Endothelial cell of umbilical vein (primary cell): ENCODE results near the gene RIMS4. TPM values are rescaled to one million over a fixed set of nuclear protein-coding genes. Genes with fewer than 3 reads are reported as not detected.
A peak's percentile ranks its signal among the peaks of the same experiment; 100 is the strongest.

Source experiments
- BruUV-seq: library from RNA; stranded (reverse); fragments of 400-500 nt; replicated peaks from 2 replicates; lab custom pipeline; 2021; lab: Mats Ljungman, UMichigan
- CTCF ChIA-PET: fragments of 300-600, 350-600 bp; sonication (Branson Sonifier 250); formaldehyde crosslinking; loops from one replicate; lab custom pipeline; 2021; ENCODE audit warnings: antibody characterized with exemption, inconsistent platforms; lab: Charles Lee
- POLR2A ChIA-PET: fragments of 300-600, 350-600 bp; sonication (Branson Sonifier 250); formaldehyde crosslinking; loops from one replicate; lab custom pipeline; 2021; ENCODE audit warnings: antibody characterized with exemption, inconsistent platforms; lab: Charles Lee
- DNase-seq: peaks from one replicate; pipeline ENCODE4 v3.0.0-alpha.2; 2011; ENCODE audit warnings: low read depth, low spot score
- FAIRE-seq: peaks from 2 replicates; lab custom pipeline; 2011; peaks lifted over from hg19 to GRCh38; lab: Jason Lieb, UNC
- H2AFZ ChIP-seq: 2 replicates; pipeline ENCODE4 v1.6.0; 2012; ENCODE audit warnings: low read depth, low read length, control low read depth, inconsistent platforms
- H3K27ac ChIP-seq: 2 replicates; pipeline ENCODE4 v1.5.1; 2011; ENCODE audit warnings: low read depth, mild to moderate bottlenecking, control low read depth, low read length, moderate library complexity; ENCODE audit not compliant: insufficient read depth
- H3K27me3 ChIP-seq, 2 experiments: 2 replicates each; pipeline versions ENCODE4 v1.6.0 to v1.6.1; 2011; ENCODE audit warnings: low read length in 2 of 2, mixed read lengths in 1 of 2; ENCODE audit not compliant: control insufficient read depth in 2 of 2, insufficient read depth in 2 of 2
- H3K36me3 ChIP-seq, 2 experiments: 2 replicates in 1 of 2; 3 replicates in 1 of 2; pipeline ENCODE4 v1.5.1; 2011; ENCODE audit warnings: low read length in 2 of 2, mild to moderate bottlenecking in 1 of 2, moderate library complexity in 1 of 2; ENCODE audit not compliant: control insufficient read depth in 2 of 2, insufficient read depth in 2 of 2; ENCODE audit errors: extremely low read depth in 1 of 2
- H3K4me1 ChIP-seq: 3 replicates; pipeline ENCODE4 v1.5.1; 2011; ENCODE audit warnings: mild to moderate bottlenecking, low read length; ENCODE audit not compliant: control insufficient read depth, insufficient read depth; ENCODE audit errors: extremely low read depth
- H3K4me2 ChIP-seq: 2 replicates; pipeline ENCODE4 v1.6.1; 2011; ENCODE audit warnings: low read length, control low read depth, mixed read lengths; ENCODE audit not compliant: insufficient read depth
- H3K4me3 ChIP-seq, 3 experiments: fragments of 200-600 bp in 1 of 3; sonication (generic), shearing (Covaris generic) in 1 of 3; replicated peaks in 1 of 3; 2 replicates each; pipeline ENCODE4 v1.5.1; 2011 to 2016; ENCODE audit warnings: control low read depth in 3 of 3, low read length in 3 of 3, mild to moderate bottlenecking in 2 of 3, inconsistent platforms in 1 of 3, low read depth in 1 of 3, moderate library complexity in 1 of 3; ENCODE audit not compliant: insufficient read depth in 1 of 3
- H3K79me2 ChIP-seq: 2 replicates; pipeline ENCODE4 v1.6.0; 2012; ENCODE audit warnings: low read length, inconsistent platforms; ENCODE audit not compliant: control insufficient read depth, insufficient read depth
- H3K9ac ChIP-seq: replicated peaks from 2 replicates; pipeline ENCODE3; 2011; ENCODE audit warnings: low read length, control low read depth; ENCODE audit not compliant: insufficient read depth; ENCODE audit errors: extremely low read depth
- H3K9me1 ChIP-seq: replicated peaks from 3 replicates; pipeline ENCODE4 v1.6.0; 2011; ENCODE audit warnings: mild to moderate bottlenecking, low read length; ENCODE audit not compliant: control insufficient read depth, insufficient read depth; ENCODE audit errors: extremely low read depth
- H3K9me3 ChIP-seq: replicated peaks from 2 replicates; pipeline ENCODE4 v1.5.1; 2012; ENCODE audit warnings: low read length, inconsistent platforms; ENCODE audit not compliant: control insufficient read depth, insufficient read depth
- H4K20me1 ChIP-seq: replicated peaks from 2 replicates; pipeline ENCODE3; 2011; ENCODE audit warnings: mild to moderate bottlenecking, low read length; ENCODE audit not compliant: control insufficient read depth, insufficient read depth; ENCODE audit errors: extremely low read depth
- CTCF ChIP-seq, 2 donors: IDR thresholded peaks; 1 replicate in 1 of 2; 2 replicates in 1 of 2; pipeline ENCODE4 v1.5.1; 2011; ENCODE audit warnings: low read length in 2 of 2, mild to moderate bottlenecking in 2 of 2, moderate library complexity in 2 of 2, control low read depth in 1 of 2, inconsistent platforms in 1 of 2, low read depth in 1 of 2; ENCODE audit not compliant: insufficient read depth in 1 of 2; ENCODE audit errors: extremely low read depth in 1 of 2
- EZH2 ChIP-seq: IDR thresholded peaks from 2 replicates; pipeline ENCODE4 v1.6.1; 2012; ENCODE audit warnings: borderline replicate concordance, low read depth, mild to moderate bottlenecking, moderate library complexity, low read length, inconsistent platforms; ENCODE audit not compliant: severe bottlenecking
- GATA2 ChIP-seq: IDR thresholded peaks from 2 replicates; pipeline ENCODE4 v1.7.0; 2011; ENCODE audit warnings: low read depth, mild to moderate bottlenecking, moderate library complexity, mixed read lengths, low read length; ENCODE audit not compliant: insufficient read length, insufficient read depth
- JUN ChIP-seq: IDR thresholded peaks from 2 replicates; pipeline ENCODE4 v1.6.1; 2011; ENCODE audit warnings: borderline replicate concordance, low read depth; ENCODE audit not compliant: insufficient read length, insufficient read depth
- MAX ChIP-seq: IDR thresholded peaks from 2 replicates; pipeline ENCODE4 v1.6.1; 2011; ENCODE audit not compliant: insufficient read depth, insufficient read length
- MYC ChIP-seq: IDR thresholded peaks from one replicate; pipeline ENCODE4 v1.6.1; 2011; ENCODE audit warnings: mild to moderate bottlenecking, low read depth, low read length
- POLR2A ChIP-seq: IDR thresholded peaks from 2 replicates; pipeline ENCODE4 v1.6.1; 2012; ENCODE audit warnings: low read depth, mild to moderate bottlenecking, control low read depth, low read length
- POLR2AphosphoS5 ChIP-seq: IDR thresholded peaks from 2 replicates; pipeline ENCODE4 v1.6.1; 2012; ENCODE audit warnings: low read depth, mild to moderate bottlenecking, control low read depth, low read length, moderate library complexity; ENCODE audit not compliant: insufficient read depth
- dilution Hi-C: fragments of 300-500 bp; cut with MboI; formaldehyde crosslinking; loops from one replicate; pipeline ENCODE4 v1.15.0; 2019; ENCODE audit warnings: low sequenced_read_pairs; ENCODE audit not compliant: extremely low pct_ligation_motif_present
- intact Hi-C: fragments of 100-400 bp; cut with micrococcal nuclease; formaldehyde crosslinking; loops from one replicate; pipeline ENCODE4 v1.10.0; 2022
- polyA plus RNA-seq, 4 experiments: library from polyadenylated mRNA; depleted of rRNA in 3 of 4; stranded (reverse) in 3 of 4; unstranded in 1 of 4; fragments of >200 nt; gene quantifications; 2 replicates each; pipeline versions ENCODE4 v1.2.1 to v1.2.3, GENCODE V29; 2011 to 2012; ENCODE audit warnings: missing spikeins in 1 of 4
- total RNA-seq: library from RNA; stranded (reverse); gene quantifications from 2 replicates; pipeline ENCODE4 v1.2.3, GENCODE V29; 2021

Gene RIMS4
- total and polyA plus RNA-seq, 2 donors (not counting 3 experiments of a cell fraction or from before 2014, with no cell fraction given): not detected

GRCh38 chr20:44702776-44703175 is 107.6 kb downstream of the RIMS4 start:
- peak; percentile 94 for DNase-seq
- Histone ChIP-seq H2AFZ (peak overlapping the region; percentile 9), H3K36me3 (no peaks in the 10 kb centered on the region), H3K9me3 (no peaks in the 10 kb centered on the region), H3K9ac (no peak overlapping the region), H4K20me1 (no peaks in the 10 kb centered on the region), H3K4me3 (no peak overlapping the region), H3K9me1 (no peaks in the 10 kb centered on the region), H3K27ac (no peak overlapping the region), H3K4me2 (no peak overlapping the region), H3K79me2 (no peaks in the 10 kb centered on the region), H3K27me3 (no peaks in the 10 kb centered on the region), H3K4me1 (peaks cover 13% of the 10 kb centered on the region)
- intact Hi-C loops (loop anchor here (1.0 kb wide), 1 partner anchor 7 kb away; no protein-coding TSS in a partner anchor), dilution Hi-C loops (no loop called here)
- FAIRE-seq: peak; percentile 33
- ChIA-PET POLR2A (interaction anchor here (1.0 kb wide), 1 partner anchor 11 kb away, joined by 3 read pairs; no protein-coding TSS in a partner anchor), CTCF (interaction anchor here (1.0 to 2.5 kb wide), 9 partner anchors 9 to 41 kb away, joined by 3 to 11 read pairs (median 5); partner anchors contain the start of gene CCN5)
- TF ChIP-seq EZH2: no peak
- TF ChIP-seq POLR2AphosphoS5: peak; percentile 52
- TF ChIP-seq GATA2: no peak
- TF ChIP-seq MYC: no peak
- no peak for TF ChIP-seq CTCF (IDR thresholded peaks at IDR 0.05; ENCODE audit: extremely low read depth in 1 of 2, insufficient read depth in 1 of 2, low read depth in 1 of 2, low read length in 2 of 2)
- TF ChIP-seq MAX: peak; percentile 92
- no peak for TF ChIP-seq POLR2A
- no peak for TF ChIP-seq JUN
- no TSS peak for BruUV-seq
